ENCODE results near the gene PPM1M.

The PPM1M gene

DNA sequence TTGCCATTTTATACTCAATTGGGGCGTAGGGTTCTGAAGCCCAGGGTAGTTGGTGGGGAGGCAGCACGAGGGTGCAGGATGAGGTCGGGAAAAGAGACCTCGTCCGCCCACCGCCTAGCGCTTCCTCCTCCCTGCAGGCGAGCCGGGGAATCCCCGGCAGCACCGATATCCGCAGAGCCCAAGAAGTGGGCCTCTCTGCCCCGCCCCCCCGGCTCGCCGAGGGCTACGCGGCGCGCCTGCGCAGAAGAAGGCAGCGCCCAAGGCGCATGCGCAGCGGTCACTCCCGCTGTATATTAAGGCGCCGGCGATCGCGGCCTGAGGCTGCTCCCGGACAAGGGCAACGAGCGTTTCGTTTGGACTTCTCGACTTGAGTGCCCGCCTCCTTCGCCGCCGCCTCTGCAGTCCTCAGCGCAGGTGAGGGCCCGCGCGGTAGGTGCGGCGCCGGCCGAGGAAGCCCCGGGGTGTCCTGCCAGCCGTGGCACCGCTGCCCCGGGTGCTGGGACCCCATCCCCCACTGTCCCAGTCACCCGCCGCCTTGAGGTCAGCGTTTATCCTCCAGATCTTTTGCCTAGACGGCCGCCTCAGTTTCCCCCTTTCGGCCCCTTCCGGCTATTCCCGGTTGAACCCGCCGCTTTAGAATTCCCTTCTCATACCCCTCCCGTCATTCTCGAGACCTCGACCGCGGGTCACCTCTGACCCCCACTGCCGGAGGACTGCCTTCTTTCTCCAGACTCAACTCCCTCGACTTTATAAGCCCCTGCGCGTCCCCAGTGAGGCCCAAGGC lies 47.5 kb upstream of the PPM1M start, which contains the start of gene ALAS1:
ALAS1 (plus strand) TSS at position 319 of the 784 bp plus-strand sequence. CDS start 1,082 bp downstream, outside the sequence.
- POLR2A ChIA-PET = interaction anchor here (1.0 kb wide), 1 partner anchor 43 kb away, joined by 3 read pairs; the partner anchor contains the start of gene POC1A
- H3K27ac ChIP-seq (ENCODE audit: extremely low read depth, low read depth, low read length) = peak within 1 kb of the TSS; percentile 80; the same call in 1 of the 2 replicates
- H3K9me3 ChIP-seq (ENCODE audit: control insufficient read depth, insufficient read depth, low read depth, low read length) = no peaks in the 10 kb centered on the region
- TF ChIP-seq, protein P1, sequence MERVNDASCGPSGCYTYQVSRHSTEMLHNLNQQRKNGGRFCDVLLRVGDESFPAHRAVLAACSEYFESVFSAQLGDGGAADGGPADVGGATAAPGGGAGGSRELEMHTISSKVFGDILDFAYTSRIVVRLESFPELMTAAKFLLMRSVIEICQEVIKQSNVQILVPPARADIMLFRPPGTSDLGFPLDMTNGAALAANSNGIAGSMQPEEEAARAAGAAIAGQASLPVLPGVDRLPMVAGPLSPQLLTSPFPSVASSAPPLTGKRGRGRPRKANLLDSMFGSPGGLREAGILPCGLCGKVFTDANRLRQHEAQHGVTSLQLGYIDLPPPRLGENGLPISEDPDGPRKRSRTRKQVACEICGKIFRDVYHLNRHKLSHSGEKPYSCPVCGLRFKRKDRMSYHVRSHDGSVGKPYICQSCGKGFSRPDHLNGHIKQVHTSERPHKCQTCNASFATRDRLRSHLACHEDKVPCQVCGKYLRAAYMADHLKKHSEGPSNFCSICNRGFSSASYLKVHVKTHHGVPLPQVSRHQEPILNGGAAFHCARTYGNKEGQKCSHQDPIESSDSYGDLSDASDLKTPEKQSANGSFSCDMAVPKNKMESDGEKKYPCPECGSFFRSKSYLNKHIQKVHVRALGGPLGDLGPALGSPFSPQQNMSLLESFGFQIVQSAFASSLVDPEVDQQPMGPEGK (tag by site-specific recombination; IDR thresholded peaks at IDR 0.05) = peak; percentile 63
- TF ChIP-seq ZBTB17 (tag by site-specific recombination; IDR thresholded peaks at IDR 0.05) (peak; percentile 53), ZNF341 (tag by site-specific recombination; IDR thresholded peaks at IDR 0.05; ENCODE audit: low read depth) (peak; percentile 71; the same call in 1 of the 2 replicates), ZEB2 (tag by site-specific recombination; IDR thresholded peaks at IDR 0.05) (0 out of 2 replicates have a peak, but pooled peaks have one; percentile 15), ZNF335 (tag by site-specific recombination; conservative IDR thresholded peaks at IDR 0.05) (peak; percentile 75), ZBTB20 (tag by site-specific recombination; IDR thresholded peaks at IDR 0.05) (peak; percentile 16; the same call in 1 of the 2 replicates), BCL11B (tag by site-specific recombination; IDR thresholded peaks at IDR 0.05; ENCODE audit: low read depth) (peak; percentile 10; the same call in 1 of the 2 replicates), ZNF302 (tag by site-specific recombination; IDR thresholded peaks at IDR 0.05; ENCODE audit: low read depth) (no peak), GLIS1 (tag by site-specific recombination; IDR thresholded peaks at IDR 0.05) (peak; percentile 35; the same call in 1 of the 2 replicates), ZNF660 (tag by site-specific recombination; IDR thresholded peaks at IDR 0.05) (0 out of 2 replicates have a peak, but pooled peaks have one; percentile 11), SP3 (tag by site-specific recombination; IDR thresholded peaks at IDR 0.05) (peak; percentile 25; the same call in 1 of the 2 replicates), ZFHX2 (tag by site-specific recombination; conservative IDR thresholded peaks at IDR 0.05) (peak; percentile 62), ZNF596 (tag by site-specific recombination; IDR thresholded peaks at IDR 0.05) (no peak), SP2 (tag by site-specific recombination; IDR thresholded peaks at IDR 0.05) (peak; percentile 48), ZNF600 (tag by site-specific recombination; IDR thresholded peaks at IDR 0.05) (0 out of 2 replicates have a peak, but pooled peaks have one; percentile 33), GLIS2 (tag by site-specific recombination; IDR thresholded peaks at IDR 0.05) (peak; percentile 60), SCRT2 (tag by site-specific recombination; IDR thresholded peaks at IDR 0.05) (no peak), ZNF266 (tag by site-specific recombination; IDR thresholded peaks at IDR 0.05; ENCODE audit: low read depth) (no peak), SP7 (tag by site-specific recombination; IDR thresholded peaks at IDR 0.05) (0 out of 2 replicates have a peak, but pooled peaks have one; percentile 15), KLF9 (tag by site-specific recombination; IDR thresholded peaks at IDR 0.05; ENCODE audit: low read depth) (peak; percentile 76), ZNF2 (tag by site-specific recombination; IDR thresholded peaks at IDR 0.05) (peak; percentile 40; the same call in 1 of the 2 replicates), ZNF621 (tag by site-specific recombination; IDR thresholded peaks at IDR 0.05) (no peak), ZNF169 (tag by site-specific recombination; IDR thresholded peaks at IDR 0.05) (no peak), ZXDB (tag by site-specific recombination; IDR thresholded peaks at IDR 0.05) (peak; percentile 99)
- TF ChIP-seq, protein P2, sequence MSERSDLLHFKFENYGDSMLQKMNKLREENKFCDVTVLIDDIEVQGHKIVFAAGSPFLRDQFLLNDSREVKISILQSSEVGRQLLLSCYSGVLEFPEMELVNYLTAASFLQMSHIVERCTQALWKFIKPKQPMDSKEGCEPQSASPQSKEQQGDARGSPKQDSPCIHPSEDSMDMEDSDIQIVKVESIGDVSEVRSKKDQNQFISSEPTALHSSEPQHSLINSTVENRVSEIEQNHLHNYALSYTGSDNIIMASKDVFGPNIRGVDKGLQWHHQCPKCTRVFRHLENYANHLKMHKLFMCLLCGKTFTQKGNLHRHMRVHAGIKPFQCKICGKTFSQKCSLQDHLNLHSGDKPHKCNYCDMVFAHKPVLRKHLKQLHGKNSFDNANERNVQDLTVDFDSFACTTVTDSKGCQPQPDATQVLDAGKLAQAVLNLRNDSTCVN (tag by site-specific recombination; optimal IDR thresholded peaks at IDR 0.05) = peak; percentile 26
- TF ChIP-seq, protein P3, sequence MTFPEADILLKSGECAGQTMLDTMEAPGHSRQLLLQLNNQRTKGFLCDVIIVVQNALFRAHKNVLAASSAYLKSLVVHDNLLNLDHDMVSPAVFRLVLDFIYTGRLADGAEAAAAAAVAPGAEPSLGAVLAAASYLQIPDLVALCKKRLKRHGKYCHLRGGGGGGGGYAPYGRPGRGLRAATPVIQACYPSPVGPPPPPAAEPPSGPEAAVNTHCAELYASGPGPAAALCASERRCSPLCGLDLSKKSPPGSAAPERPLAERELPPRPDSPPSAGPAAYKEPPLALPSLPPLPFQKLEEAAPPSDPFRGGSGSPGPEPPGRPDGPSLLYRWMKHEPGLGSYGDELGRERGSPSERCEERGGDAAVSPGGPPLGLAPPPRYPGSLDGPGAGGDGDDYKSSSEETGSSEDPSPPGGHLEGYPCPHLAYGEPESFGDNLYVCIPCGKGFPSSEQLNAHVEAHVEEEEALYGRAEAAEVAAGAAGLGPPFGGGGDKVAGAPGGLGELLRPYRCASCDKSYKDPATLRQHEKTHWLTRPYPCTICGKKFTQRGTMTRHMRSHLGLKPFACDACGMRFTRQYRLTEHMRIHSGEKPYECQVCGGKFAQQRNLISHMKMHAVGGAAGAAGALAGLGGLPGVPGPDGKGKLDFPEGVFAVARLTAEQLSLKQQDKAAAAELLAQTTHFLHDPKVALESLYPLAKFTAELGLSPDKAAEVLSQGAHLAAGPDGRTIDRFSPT (tag by site-specific recombination; IDR thresholded peaks at IDR 0.05) = peak; percentile 23; the same call in 1 of the 2 replicates
- TF ChIP-seq, protein P4, sequence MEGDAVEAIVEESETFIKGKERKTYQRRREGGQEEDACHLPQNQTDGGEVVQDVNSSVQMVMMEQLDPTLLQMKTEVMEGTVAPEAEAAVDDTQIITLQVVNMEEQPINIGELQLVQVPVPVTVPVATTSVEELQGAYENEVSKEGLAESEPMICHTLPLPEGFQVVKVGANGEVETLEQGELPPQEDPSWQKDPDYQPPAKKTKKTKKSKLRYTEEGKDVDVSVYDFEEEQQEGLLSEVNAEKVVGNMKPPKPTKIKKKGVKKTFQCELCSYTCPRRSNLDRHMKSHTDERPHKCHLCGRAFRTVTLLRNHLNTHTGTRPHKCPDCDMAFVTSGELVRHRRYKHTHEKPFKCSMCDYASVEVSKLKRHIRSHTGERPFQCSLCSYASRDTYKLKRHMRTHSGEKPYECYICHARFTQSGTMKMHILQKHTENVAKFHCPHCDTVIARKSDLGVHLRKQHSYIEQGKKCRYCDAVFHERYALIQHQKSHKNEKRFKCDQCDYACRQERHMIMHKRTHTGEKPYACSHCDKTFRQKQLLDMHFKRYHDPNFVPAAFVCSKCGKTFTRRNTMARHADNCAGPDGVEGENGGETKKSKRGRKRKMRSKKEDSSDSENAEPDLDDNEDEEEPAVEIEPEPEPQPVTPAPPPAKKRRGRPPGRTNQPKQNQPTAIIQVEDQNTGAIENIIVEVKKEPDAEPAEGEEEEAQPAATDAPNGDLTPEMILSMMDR (tag by site-specific recombination; IDR thresholded peaks at IDR 0.05) = peak; percentile 47; the same call in 1 of the 2 replicates
- TF ChIP-seq, protein P5, sequence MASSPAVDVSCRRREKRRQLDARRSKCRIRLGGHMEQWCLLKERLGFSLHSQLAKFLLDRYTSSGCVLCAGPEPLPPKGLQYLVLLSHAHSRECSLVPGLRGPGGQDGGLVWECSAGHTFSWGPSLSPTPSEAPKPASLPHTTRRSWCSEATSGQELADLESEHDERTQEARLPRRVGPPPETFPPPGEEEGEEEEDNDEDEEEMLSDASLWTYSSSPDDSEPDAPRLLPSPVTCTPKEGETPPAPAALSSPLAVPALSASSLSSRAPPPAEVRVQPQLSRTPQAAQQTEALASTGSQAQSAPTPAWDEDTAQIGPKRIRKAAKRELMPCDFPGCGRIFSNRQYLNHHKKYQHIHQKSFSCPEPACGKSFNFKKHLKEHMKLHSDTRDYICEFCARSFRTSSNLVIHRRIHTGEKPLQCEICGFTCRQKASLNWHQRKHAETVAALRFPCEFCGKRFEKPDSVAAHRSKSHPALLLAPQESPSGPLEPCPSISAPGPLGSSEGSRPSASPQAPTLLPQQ (tag by site-specific recombination; IDR thresholded peaks at IDR 0.05) = peak; percentile 24; the same call in 1 of the 2 replicates
- H3K4me3 ChIP-seq (ENCODE audit: low read depth, low read length) = peak within 1 kb of the TSS; percentile 88
- no peaks in the 10 kb centered on the region for H3K4me1 ChIP-seq (ENCODE audit: control insufficient read depth, insufficient read depth, low read length)
- CTCF ChIA-PET = interaction anchor here (0.6 to 0.8 kb wide), 3 partner anchors 23 to 103 kb away, joined by 3 to 6 read pairs (median 3); no protein-coding TSS in a partner anchor
- peaks cover 18 to 40% of the 10 kb centered on the region in 2 experiments; a peak in 2 of 3 replicates for H3K36me3 ChIP-seq (ENCODE audit: control insufficient read depth in 2 of 2, insufficient read depth in 1 of 2, low read length in 2 of 2)

All from HEK293 (cell line).